SKM-1 (cell line): ENCODE data around the gene SPAG4.

Source experiments
- DNase-seq: peaks from one replicate; lab custom pipeline; 2025; ENCODE audit not compliant: unreplicated experiment; lab: John Stamatoyannopoulos, UW

The SPAG4 gene

DNA sequence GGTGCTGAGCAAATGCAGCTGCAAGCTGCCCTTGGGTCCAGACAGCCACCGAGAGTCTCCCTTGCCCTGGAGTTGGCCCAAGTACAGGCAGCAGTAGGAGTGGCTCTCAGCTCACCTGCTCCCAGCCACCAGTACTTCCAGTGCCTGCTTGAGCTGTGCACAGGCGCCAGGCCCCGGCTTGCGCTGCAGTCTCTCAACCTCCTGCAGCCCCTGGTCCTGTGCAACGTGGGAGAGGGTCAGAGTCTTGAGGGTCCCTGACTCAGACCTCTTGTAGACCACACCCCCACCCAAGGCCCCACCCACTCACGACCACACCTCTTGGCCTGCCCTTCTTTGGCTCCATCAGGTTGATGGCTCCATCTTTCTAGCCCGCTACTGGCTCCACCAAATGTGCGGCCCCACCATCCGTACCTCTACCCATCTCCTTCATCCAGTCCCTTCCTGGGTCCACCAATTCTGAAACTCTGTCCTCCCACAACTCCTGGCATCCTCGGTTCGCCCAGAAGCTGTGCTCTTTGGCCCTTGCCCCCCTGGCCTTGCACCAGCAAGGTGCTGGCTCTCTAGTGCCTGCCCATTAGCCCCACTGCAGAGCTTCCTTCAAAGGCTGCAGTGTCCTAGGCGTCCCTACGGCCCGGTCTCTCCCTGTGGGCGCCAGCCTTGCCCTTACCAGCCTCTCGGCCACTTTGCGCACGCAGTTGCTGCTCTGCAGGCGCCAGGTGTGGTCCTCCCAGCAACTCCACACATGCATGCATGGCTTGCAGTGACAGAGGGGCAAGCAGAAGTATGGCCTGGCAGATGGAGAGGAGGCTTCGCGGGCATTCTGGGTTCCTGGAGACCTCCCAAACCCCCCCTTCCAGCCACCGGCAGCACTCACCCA, 16.5 kb upstream of the SPAG4 start:
- DNase-seq = no peak

DNA sequence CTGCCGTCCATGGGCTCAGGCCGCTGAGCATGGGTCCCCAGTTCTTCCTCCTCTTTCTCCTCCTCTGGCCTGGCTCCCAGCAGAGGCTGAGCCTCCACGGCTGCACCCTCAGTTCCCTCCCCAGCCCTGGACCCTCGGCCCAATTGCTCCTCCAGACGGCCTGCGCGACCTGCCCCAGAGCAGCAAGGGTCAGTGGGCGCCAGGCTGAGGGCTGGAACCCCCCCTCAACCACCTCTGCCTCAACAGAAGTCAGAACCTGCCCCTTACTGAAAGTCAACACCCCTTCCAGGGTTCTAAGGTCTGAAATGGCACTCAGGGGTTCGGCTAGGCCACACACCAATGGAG, 15.9 kb upstream of the SPAG4 start:
- DNase-seq = no peak

DNA sequence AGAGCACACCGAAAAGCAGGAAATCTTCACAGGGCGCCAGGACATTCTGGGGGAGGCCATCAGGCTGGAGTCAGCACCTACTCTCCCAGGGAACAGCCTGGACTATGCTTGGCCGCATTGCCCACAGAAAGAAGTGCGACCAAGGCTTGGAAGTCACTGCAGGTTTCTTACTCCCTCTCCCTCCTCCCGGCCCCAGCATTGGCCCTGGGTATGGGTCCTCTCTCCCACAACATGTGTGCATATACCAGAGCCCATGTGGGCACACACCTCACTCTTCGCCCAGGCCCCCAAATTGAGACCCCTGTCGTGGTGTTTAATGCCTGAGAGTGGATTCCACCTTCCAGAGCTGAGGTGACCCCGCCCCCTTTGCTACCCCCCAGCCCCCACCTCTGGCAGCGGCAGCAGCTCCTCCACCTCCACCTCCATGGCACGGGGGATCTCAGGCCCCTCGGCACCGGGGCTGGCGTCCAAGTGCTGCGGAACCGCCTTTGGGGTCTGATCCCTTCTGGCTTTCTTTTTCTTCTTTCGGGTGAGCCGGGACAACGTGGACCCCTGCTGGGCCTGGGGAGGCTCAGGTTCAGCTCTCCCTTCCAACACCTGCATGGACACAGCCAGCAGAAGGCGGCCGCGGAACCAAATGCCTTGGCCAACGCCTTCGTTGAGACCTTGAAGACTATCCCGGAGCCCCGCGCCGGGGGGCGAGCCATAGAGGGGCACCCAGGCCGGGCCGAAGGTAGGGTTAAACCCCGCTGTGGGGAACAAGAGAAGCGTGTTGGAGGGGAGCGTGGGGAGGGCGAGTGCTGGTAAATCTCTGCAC, 15.2 kb upstream of the SPAG4 start:
- no peak for DNase-seq

DNA sequence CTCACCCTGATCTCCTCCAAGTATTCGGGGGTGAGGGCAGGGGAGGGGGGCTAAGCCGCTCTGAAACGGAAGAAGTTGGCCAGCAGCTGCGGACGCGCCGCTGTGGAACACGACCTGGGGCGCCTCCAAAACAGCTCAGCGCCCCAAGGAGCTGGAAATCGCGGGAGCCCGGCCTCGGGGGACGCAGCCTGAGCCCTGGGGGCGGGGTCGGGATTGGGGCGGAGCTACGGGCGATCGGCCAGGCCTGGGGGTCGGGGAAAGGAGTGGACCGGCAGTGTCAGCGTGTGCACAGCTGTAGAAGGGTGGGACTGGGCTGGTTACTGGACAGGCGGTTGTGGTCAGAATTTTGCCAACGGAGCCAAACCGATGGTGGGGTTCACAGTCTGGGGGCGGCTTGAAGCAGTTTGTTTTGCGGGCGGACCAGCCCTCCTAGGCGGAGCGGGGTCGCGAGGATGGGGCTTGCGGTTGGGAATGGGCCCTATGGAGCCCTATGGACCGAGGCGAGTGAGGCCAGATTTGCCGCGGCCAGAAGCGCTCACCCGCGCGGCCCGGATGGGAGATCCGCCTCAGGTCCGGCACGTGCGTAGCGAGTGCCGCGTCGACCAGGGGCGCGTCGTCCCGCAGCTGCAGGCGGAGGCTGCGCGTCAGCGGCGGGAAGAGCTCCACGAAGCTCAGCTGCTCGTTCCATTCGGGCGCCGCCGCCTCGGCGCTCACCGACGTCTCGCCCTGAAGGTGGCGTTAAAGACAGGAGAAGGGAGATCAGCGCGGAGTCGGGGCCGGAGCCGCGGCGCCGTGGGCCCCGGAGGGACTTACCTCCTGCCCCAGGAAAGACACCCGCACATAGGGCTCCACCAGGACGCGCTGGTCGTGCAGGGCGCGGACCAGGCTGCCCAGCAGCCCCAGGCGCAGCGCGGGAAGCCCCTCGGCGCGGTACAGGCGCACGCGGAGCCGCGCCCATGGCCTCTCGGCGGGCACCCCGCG, 14.3 kb upstream of the SPAG4 start:
- DNase-seq = peak; percentile 23

DNA sequence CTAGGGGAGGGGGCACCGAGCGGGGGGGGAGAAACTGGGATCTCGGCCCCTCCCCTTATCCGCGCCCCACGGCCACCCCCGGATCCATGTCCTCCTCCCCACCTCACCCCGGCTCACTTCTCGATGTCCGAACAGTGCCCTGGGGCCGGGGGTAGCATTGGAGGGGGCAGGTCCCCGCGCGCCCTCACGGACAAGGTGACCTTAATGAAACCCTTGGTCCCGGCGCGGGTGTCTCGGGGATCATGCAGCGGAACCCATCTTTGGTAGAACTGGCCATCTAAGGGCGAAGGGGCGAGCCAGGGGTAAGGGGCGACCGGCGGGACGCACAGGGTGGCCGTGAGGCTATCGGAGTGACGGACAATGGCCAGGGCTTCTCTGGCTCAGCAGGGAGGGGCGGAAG, 13.6 kb upstream of the SPAG4 start:
- DNase-seq = no peak

DNA sequence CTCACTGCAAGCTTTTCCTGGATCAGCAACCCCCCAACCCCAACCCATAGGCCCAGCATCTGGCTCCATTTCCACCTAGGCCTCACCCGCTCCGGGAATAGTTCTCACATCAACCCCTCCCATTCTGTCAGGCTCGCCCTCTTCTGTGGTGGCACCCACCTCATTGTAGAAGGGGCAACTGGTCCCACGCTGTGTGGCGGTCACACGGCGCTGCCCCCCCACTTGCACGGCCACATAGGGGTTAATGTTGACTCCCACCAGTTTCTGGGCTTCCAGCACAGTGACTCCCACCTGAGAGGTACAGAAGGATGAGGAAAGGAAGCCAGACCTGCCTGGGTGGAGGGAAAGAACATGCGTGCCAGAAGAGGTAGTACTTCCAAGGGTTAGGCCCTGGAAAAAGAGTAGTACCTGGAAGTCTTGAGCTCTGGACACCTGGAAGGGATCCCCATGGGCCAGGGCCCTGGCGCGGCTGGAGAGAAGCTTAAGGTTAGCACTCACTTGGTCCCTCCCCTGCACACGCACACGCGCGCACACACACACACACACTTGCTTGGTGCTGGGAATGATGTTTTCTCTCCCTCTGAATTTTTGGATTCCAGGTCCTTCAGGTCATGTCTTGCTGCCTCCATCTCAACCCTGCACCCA, 12.7 kb upstream of the SPAG4 start:
- no peak for DNase-seq

DNA sequence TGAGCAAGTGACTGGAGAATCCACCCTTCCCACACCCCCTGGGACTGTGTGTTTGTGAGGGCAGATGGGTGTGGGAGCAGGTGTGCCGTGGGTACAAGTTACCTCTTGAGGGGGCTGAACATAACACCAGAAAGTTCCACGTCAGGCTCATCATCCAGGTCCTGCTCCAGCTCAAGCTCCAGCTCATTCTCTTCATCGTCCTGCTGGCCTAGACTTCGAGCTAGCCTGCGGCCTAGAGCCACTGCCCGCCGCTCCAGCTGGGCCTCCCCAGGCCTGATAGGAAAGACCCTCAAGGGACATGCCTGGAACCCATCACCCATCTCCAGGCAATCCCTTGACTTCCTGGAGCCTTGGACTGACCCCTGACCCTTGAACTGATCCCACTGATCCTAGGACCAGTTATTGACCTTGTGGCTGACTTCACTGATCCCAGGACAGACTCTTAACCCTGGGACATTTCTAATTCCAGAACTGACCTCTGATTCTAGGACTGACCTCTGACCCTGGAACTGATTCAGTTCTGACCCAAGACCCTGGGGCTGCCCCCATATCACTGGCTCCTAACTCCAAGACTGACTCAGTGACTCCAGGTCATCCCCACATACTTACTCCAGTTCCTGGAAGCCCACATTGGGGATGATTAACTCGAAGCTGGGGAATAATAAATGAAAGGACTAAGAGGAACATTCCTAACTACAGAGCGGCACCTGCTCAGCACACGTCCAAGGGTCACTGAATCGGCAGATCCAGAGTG, 11.8 kb upstream of the SPAG4 start:
- no peak for DNase-seq

DNA sequence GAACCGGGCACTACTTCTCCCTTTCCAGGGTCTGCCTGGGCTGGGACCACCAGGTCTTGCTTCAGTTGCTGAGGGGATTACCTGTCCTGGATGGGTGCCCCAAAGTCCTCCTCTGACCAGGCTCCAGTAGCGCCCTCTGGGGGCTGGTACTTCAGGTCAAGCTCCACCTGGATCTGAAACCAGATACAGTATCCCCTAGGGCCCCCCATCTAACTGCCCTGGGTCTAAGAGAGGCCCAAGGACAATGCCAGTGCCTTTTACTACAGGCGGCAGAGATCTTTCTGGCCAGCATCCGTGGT, 11.2 kb upstream of the SPAG4 start:
- no peak for DNase-seq

DNA sequence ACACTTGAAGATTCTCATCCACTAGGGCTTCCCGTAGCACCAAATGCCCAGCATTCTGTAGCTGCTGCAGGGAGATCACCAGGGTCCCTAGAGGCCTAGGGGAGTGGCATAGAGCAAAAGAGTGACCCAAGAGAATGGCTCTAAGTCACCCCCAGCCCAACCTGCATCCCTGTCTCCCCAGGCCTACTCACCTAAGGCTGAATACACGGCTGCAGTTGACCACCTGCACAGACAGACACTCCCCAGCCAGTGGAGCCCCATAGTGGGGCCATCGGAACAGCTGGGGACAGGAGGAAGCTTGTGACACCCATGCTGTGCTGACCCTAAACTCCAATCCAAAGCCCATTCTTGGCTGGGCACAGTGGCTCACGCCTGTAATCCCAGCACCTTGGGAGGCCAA, 9.5 kb upstream of the SPAG4 start:
- no peak for DNase-seq

DNA sequence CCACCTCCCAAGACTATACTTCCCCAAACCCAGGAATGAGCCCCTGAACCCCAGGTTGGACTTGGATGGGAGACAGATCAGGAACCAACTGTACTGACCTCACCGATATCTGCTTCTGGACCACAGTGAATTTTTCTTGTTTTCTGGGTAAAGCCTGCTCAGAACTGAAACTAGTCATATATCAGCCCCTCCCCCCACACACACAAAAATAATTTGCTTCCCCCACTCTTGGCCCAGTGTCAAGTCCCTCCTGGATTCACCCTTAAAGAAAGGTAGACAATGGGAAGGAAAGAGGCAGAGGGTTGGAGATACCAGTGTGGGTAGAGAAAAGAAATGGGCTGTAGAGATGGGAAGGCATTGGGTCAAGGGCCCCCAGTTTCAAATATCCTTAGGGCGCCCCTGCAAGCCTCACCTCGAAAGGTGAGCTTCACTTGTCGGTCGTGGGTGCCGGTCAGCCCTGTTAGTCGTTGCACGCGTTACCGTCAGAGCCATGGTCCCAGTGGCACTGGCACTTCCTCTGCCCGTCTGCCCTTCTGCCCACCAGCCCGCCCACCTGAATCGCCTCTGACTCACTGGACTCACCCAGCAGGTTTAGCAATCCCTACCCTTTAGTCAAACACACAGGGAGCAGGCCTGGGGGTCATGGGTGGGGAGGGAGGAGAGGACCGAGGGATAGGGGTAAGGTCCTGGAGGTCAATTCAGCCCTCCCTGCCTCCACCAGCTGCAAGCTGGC, 8.5 kb upstream of the SPAG4 start:
- DNase-seq = no peak

DNA sequence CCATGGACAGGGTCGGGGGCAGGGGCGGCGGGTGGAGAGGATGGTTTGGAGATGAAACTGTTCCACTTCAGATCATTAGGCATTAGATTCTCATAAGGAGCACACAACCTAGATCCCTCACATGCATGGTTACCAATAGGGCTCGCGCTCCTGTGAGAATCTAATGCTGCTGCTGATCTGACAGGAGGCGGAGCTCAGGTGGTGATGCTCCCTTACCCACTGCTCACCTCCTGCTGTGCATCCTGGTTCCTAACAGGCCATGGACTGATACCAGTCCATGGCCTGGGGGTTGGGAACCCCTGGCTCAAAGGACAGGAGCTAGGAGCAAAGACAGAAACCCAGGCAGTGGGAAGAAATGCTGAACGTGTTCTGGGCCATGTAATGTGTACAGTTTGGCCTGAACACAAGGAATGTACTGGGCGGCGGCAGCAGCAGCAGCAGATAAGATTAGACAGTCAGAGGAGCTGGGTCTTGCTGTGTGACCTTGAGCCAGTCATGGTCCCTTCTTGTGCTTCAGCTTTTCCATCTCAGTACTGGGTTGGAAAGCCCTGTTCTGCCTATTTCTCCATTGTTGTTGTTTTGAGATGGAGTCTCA, 4.7 kb upstream of the SPAG4 start:
- no peak for DNase-seq

DNA sequence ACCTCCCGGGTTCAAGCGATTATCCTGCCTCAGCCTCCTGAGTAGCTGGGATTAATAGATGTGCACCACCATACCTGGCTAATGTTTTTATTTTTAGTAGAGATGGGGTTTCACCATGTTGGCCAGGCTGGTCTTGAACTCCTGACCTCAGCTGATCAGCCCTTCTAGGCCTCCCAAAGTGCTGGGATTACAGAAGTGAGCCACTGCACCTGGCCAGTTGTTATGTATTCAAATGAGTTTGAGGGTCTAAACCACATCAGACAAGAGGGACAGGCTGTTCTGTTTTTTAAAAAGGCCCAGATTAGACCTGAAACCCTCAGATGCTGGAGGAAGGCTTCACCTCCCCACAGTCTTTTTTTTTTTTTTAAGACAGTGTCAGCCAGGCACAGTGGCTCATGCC, 4.1 kb upstream of the SPAG4 start:
- no peak for DNase-seq

DNA sequence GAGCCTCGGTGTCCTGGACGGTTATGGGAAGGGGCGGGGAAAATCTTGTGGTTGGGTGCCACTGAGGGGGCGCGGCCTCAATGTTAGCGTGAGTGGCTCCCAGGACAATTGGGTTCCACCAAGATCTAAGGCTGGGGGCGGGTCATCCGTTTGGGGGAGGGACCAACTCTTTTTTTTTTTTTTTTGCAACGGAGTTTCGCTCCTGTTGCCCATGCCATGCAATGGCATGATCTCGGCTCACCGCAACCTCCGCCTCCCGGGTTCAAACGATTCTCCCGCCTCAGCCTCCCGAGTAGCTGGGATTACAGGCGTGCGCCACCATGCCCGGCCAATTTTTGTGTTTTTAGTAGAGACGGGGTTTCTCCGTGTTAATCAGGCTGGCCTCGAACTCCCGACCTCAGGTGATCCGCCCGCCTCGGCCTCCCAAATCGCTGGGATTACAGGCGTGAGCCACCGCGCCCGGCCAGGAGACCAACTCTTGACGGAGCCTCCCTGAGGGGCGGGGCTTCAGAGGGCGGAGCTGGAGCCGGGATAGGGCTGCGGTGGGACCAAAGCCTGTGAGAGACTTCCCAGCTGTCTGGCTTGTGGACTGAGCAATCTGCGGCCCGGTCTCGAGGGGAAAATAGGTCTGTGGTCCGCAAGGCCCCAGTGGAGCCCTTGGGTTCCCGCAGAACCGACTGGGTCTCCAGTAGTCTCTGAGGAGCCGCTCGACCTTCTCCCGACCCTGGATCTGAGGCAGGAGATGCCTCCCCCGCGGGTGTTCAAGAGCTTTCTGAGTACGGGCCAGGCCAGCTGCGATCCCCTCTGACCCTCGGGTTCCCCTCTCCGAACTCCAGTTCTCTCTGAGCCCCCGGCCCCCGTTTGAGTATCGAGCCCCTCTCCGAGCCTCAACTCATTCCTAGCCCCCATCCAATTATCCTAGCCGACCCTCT, 1.1 kb downstream of the SPAG4 start:
- peak; percentile 50 for DNase-seq

DNA sequence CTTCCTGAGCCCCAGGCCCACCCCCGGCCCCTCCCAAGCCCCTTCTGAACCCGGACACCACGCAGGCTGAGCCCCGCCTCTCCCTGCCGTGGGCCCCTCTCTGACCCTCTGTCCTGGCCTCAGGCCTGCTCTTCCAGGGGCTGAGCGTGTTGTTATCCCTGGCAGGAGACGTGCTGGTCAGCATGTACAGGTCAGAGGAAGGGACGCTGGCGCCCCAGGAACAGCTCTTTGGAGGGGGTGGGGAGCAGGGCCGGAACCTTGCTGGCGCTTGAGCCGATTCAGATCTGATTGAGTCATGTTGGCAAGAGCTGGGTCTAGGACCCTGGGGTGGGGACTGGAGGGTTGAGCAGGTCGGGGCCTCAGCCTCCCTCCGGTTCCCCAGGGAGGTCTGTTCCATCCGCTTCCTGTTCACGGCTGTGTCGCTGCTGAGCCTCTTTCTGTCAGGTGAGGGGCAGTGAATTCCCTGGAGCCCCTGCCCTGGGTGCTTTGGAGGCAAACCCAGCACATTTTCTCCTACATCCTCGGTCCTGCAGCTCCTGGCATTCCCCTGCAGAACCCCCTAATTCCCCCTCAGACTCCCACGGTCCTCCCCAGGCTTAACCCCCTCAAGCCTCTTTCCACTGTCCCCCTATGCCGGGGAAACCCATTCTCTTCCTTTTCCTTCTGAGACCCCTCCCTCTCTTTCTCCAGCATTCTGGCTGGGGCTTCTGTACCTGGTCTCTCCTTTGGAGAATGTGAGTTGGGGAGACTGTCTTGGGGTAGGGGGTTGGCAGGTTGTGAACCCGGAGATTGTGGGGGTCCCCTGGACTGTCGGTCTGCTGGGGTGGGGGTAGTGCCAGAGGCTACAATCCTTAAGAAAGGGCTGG, 2.0 kb downstream of the SPAG4 start:
- DNase-seq = no peak

DNA sequence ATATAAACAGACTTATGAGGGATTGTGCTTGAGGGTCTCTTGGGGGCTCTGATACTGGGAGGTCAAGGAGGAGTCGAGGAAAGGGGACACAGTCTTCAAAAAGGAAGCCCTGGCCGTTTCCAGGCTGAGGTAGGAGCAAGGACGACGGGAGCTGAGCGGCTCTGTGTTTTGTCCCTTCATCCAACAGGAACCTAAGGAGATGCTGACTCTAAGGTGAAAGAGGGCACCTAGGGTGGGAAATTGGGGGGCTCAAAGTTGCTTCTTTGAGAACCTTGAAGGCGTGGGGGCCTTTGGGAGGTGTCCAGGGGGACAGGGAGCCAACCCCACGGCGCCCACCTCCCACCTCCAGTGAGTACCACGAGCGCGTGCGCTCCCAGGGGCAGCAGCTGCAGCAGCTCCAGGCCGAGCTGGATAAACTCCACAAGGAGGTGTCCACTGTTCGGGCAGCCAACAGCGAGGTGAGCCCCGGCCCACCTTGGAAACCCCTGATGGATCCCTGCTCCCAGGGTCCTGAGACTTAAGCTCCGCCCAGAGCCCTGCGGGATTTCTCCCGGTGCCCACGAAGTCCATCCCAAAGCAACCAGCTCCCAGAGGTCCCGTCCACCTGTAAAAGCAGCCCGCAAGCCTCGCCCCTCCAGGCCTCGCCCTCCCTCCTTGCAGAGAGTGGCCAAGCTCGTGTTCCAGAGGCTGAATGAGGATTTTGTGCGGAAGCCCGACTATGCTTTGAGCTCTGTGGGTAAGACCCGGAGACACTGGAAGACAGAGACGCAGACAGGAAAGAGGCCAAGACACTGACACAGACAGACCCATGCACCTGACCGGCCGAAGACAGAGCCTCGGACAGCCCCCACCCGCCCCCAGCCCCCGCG, 2.9 kb downstream of the SPAG4 start:
- no peak for DNase-seq
